Activated naive CD4-positive, alpha-beta T cell treated with anti-CD3 and anti-CD28 coated beads, Interleukin-2, amount 50 U/mL, for 16 hours (primary cell): ENCODE measurements around the gene CCDC30.
"Not testable (repeated sequence)": the region's sequence is repeated elsewhere in the genome, so short reads cannot be mapped to it uniquely, and the experiment has no call there.

Experiments
- DNase-seq: peaks from one replicate; pipeline ENCODE4 v3.0.0-alpha.2; 2020

Gene CCDC30

GRCh38 chr1:42660907-42661500 is 197.9 kb downstream of the CCDC30 start:
- DNase-seq: no peak

GRCh38 chr1:42669936-42670335 is 206.8 kb downstream of the CCDC30 start:
- no peak for DNase-seq

GRCh38 chr1:42670425-42670824 is 207.3 kb downstream of the CCDC30 start:
- DNase-seq: no peak

GRCh38 chr1:42674214-42674613 is 211.1 kb downstream of the CCDC30 start:
- DNase-seq: no peak

GRCh38 chr1:42674682-42675081 is 211.6 kb downstream of the CCDC30 start:
- DNase-seq: no peak

- no peak for DNase-seq
Observed at GRCh38 chr1:42675467-42675866, 212.4 kb downstream of the CCDC30 start.

- DNase-seq: no peak
Observed at GRCh38 chr1:42676534-42677087, 213.5 kb downstream of the CCDC30 start.

- no peak for DNase-seq
Observed at GRCh38 chr1:42679364-42679983, 216.4 kb downstream of the CCDC30 start.

GRCh38 chr1:42680055-42680454 is 217.0 kb downstream of the CCDC30 start:
- no peak for DNase-seq

GRCh38 chr1:42680921-42681683 is 218.0 kb downstream of the CCDC30 start:
- peak; percentile 28 for DNase-seq

- peak; percentile 95 for DNase-seq
Observed at GRCh38 chr1:42681741-42682483, 218.8 kb downstream of the CCDC30 start, which contains the start of gene YBX1. TSS of gene YBX1 (plus strand) at chr1:42682418. CDS start at chr1:42682566, 148 bp downstream.

GRCh38 chr1:42682484-42682738 is 219.3 kb downstream of the CCDC30 start:
- not testable (repeated sequence) for DNase-seq

- peak; percentile 67 for DNase-seq
Observed at GRCh38 chr1:42682739-42683531, 219.8 kb downstream of the CCDC30 start.

- peak; percentile 15 for DNase-seq
Observed at GRCh38 chr1:42684139-42684538, 221.1 kb downstream of the CCDC30 start.

GRCh38 chr1:42686418-42686817 is 223.3 kb downstream of the CCDC30 start:
- DNase-seq: no peak

GRCh38 chr1:42689912-42690311 is 226.8 kb downstream of the CCDC30 start:
- DNase-seq: no peak

GRCh38 chr1:42690477-42691156 is 227.5 kb downstream of the CCDC30 start:
- DNase-seq: no peak

GRCh38 chr1:42691157-42691498 is 228.0 kb downstream of the CCDC30 start:
- DNase-seq: no peak

GRCh38 chr1:42692461-42692860 is 229.4 kb downstream of the CCDC30 start:
- DNase-seq: no peak

- DNase-seq: no peak
Observed at GRCh38 chr1:42692911-42693310, 229.8 kb downstream of the CCDC30 start.

GRCh38 chr1:42698081-42698813 is 235.2 kb downstream of the CCDC30 start:
- no peak for DNase-seq
